GM12878 (cell line): ENCODE measurements around the gene TREML2. TPM values are rescaled to one million over a fixed set of nuclear protein-coding genes. Genes with fewer than 3 reads are reported as not detected.

Source experiments
- ATAC-seq: fragments of 200-7000 bp; cut with Tn5 transposase; 3 replicates; pipeline ENCODE4 v1.9.1; 2020; ENCODE audit warnings: mild to moderate bottlenecking, moderate library complexity
- BruUV-seq: library from RNA; stranded (reverse); fragments of 400-500 nt; replicated peaks from 2 replicates; lab custom pipeline; 2021; lab: Mats Ljungman, UMichigan
- CTCF ChIA-PET: fragments of 300-600 bp; sonication (Branson Sonifier 250); formaldehyde crosslinking; extraction: SDS; loops from one replicate; lab custom pipeline; 2021; ENCODE audit warnings: inconsistent platforms; lab: Yijun Ruan, JAX
- POLR2A ChIA-PET: fragments of 350-600 bp; formaldehyde crosslinking; extraction: SDS; loops from one replicate; lab custom pipeline; 2021; ENCODE audit warnings: inconsistent platforms; lab: Charles Lee
- RAD21 ChIA-PET: fragments of 300-600 bp; sonication (Branson Sonifier 250); formaldehyde crosslinking; loops from one replicate; lab custom pipeline; 2023; ENCODE audit warnings: antibody characterized with exemption; ENCODE audit not compliant: unreplicated experiment; lab: Charles Lee
- SMC1A ChIA-PET: fragments of 300-600 bp; sonication (Branson Sonifier 250); formaldehyde crosslinking; loops from one replicate; lab custom pipeline; 2023; ENCODE audit not compliant: unreplicated experiment, uncharacterized antibody; lab: Charles Lee
- DNase-seq: peaks from one replicate; pipeline ENCODE4 v3.0.0-alpha.2; 2011; ENCODE audit warnings: low read depth, low spot score
- FAIRE-seq: peaks from 3 replicates; lab custom pipeline; 2011; peaks lifted over from hg19 to GRCh38; lab: Jason Lieb, UNC
- H2AFZ ChIP-seq: 2 replicates; pipeline ENCODE4 v1.6.0; 2011; ENCODE audit warnings: low read depth, low read length, control low read depth; ENCODE audit not compliant: control insufficient read depth
- H3K27ac ChIP-seq: 2 replicates; pipeline ENCODE4 v1.5.1; 2011; ENCODE audit warnings: control low read depth; ENCODE audit not compliant: control insufficient read depth, insufficient read depth
- H3K27me3 ChIP-seq, 2 experiments: replicated peaks in 1 of 2; 2 replicates each; pipeline versions ENCODE4 v1.6.0 to v1.6.1; 2011; ENCODE audit warnings: low read length in 1 of 2; ENCODE audit not compliant: control insufficient read depth in 2 of 2, insufficient read depth in 2 of 2
- H3K36me3 ChIP-seq, 2 experiments: 2 replicates each; pipeline ENCODE4 v1.5.1; 2011; ENCODE audit warnings: low read length in 1 of 2; ENCODE audit not compliant: control insufficient read depth in 2 of 2, insufficient read depth in 2 of 2
- H3K4me1 ChIP-seq: 2 replicates; pipeline ENCODE4 v1.6.1; 2011; ENCODE audit warnings: mild to moderate bottlenecking, low read length, moderate library complexity, mixed read lengths; ENCODE audit not compliant: control insufficient read depth, insufficient read depth
- H3K4me2 ChIP-seq: 2 replicates; pipeline ENCODE4 v1.6.0; 2011; ENCODE audit warnings: control low read depth; ENCODE audit not compliant: control insufficient read depth, insufficient read depth
- H3K4me3 ChIP-seq: fragments of 200-600 bp; sonication (generic); 2 replicates; pipeline ENCODE4 v1.5.1; 2016
- H3K79me2 ChIP-seq: 2 replicates; pipeline ENCODE4 v1.6.0; 2011; ENCODE audit warnings: low read length; ENCODE audit not compliant: control insufficient read depth, insufficient read depth
- H3K9ac ChIP-seq: 2 replicates; pipeline ENCODE4 v1.8.0; 2011; ENCODE audit warnings: low read length, control low read depth, mixed read lengths; ENCODE audit not compliant: control insufficient read depth, insufficient read depth
- H3K9me3 ChIP-seq: replicated peaks from 3 replicates; pipeline ENCODE4 v1.5.1; 2011; ENCODE audit warnings: mild to moderate bottlenecking, low read length; ENCODE audit not compliant: control insufficient read depth, insufficient read depth
- H4K20me1 ChIP-seq: 2 replicates; pipeline ENCODE4 v1.6.0; 2011; ENCODE audit not compliant: control insufficient read depth, insufficient read depth
- BCL11A ChIP-seq: IDR thresholded peaks from 2 replicates; pipeline ENCODE4 v1.6.1; 2011; ENCODE audit warnings: low read depth, low read length
- CBX5 ChIP-seq: sonication (generic); IDR thresholded peaks from 2 replicates; pipeline ENCODE4 v1.6.1; 2016; ENCODE audit warnings: low read depth, moderate library complexity, mild to moderate bottlenecking, inconsistent platforms
- MEF2A ChIP-seq: IDR thresholded peaks from 2 replicates; pipeline ENCODE4 v1.6.1; 2011; ENCODE audit warnings: low read depth, mild to moderate bottlenecking, low read length, moderate library complexity; ENCODE audit not compliant: insufficient read depth
- RAD21 ChIP-seq: IDR thresholded peaks from 2 replicates; pipeline ENCODE4 v1.6.1; 2011; ENCODE audit warnings: mild to moderate bottlenecking, low read depth, low read length, moderate library complexity; ENCODE audit not compliant: insufficient read depth
- STAT3 ChIP-seq: IDR thresholded peaks from 2 replicates; pipeline ENCODE4 v1.6.1; 2011; ENCODE audit warnings: low read depth, low read length, improper control_type of control experiment
- SUZ12 ChIP-seq: fragments of 200-600 bp; sonication (generic); IDR thresholded peaks from one replicate; pipeline ENCODE4 v1.6.1; 2018; ENCODE audit warnings: antibody characterized with exemption, mild to moderate bottlenecking; ENCODE audit not compliant: unreplicated experiment
- WGBS: methylation state at CpG from one replicate; pipeline ENCODE4 v1.1.6; 2016; ENCODE audit warnings: low lambda C conversion rate; ENCODE audit not compliant: insufficient replicate concordance, insufficient coverage; ENCODE audit errors: missing lambda C conversion rate; 5-methylcytosine and 5-hydroxymethylcytosine counted together
- in situ Hi-C: fragments of 300-500 bp; cut with MboI; formaldehyde crosslinking; loops from 9 replicates; pipeline ENCODE4 v1.14.3; 2018; ENCODE audit warnings: mixed read lengths
- intact Hi-C: fragments of 100-400 bp; cut with micrococcal nuclease; formaldehyde crosslinking; loops from one replicate; pipeline ENCODE4 v1.14.2; 2022; ENCODE audit not compliant: unreplicated experiment
- polyA plus RNA-seq, 11 experiments: library from polyadenylated mRNA; depleted of rRNA in 4 of 11; unstranded in 6 of 11; stranded (reverse) in 5 of 11; fragments of >200 nt; fragmentation: Nextera tagmentation in 4 of 11; fragmentation: Illumina TruSeq in 1 of 11; extraction: Ambion mirVana in 4 of 11; extraction: Trizol in 1 of 11; gene quantifications; 1 replicate in 1 of 11; 2 replicates in 10 of 11; pipeline versions ENCODE4 v1.2.1 to v1.2.3, GENCODE V29; 2011 to 2016; ENCODE audit warnings: inconsistent platforms in 2 of 11, missing spikeins in 2 of 11, low read depth in 1 of 11
- total RNA-seq, 4 experiments: library from RNA; depleted of rRNA in 3 of 4; stranded (reverse); fragments of >200 nt in 3 of 4; fragmentation: Illumina TruSeq in 1 of 4; extraction: Trizol in 1 of 4; gene quantifications; 2 replicates each; pipeline versions ENCODE4 v1.2.1 to v1.2.3, GENCODE V29; 2013 to 2021
- TF ChIP-seq, protein P1 (sequence below): IDR thresholded peaks from 2 replicates; pipeline ENCODE4 v1.6.1; 2012; ENCODE audit warnings: improper control_type of control experiment, low read depth, low read length; ENCODE audit not compliant: insufficient replicate concordance
- TF ChIP-seq, protein P2 (sequence below): fragments of 450-650 bp; IDR thresholded peaks from 2 replicates; pipeline ENCODE4 v1.6.1; 2016; ENCODE audit warnings: mild to moderate bottlenecking
- TF ChIP-seq, protein P3 (sequence below): IDR thresholded peaks from 2 replicates; pipeline ENCODE4 v1.6.1; 2012; ENCODE audit warnings: mild to moderate bottlenecking, low read depth, low read length
- TF ChIP-seq, protein P4 (sequence below): IDR thresholded peaks from 2 replicates; pipeline ENCODE4 v1.6.1; 2012; ENCODE audit warnings: low read depth, low read length, improper control_type of control experiment

Gene TREML2
- total and polyA plus RNA-seq, 10 of the 15 experiments (the other 5 are each of a cell fraction or from before 2014, with no cell fraction given), result 0.49 to 9.1 (median 7.3) TPM

DNA sequence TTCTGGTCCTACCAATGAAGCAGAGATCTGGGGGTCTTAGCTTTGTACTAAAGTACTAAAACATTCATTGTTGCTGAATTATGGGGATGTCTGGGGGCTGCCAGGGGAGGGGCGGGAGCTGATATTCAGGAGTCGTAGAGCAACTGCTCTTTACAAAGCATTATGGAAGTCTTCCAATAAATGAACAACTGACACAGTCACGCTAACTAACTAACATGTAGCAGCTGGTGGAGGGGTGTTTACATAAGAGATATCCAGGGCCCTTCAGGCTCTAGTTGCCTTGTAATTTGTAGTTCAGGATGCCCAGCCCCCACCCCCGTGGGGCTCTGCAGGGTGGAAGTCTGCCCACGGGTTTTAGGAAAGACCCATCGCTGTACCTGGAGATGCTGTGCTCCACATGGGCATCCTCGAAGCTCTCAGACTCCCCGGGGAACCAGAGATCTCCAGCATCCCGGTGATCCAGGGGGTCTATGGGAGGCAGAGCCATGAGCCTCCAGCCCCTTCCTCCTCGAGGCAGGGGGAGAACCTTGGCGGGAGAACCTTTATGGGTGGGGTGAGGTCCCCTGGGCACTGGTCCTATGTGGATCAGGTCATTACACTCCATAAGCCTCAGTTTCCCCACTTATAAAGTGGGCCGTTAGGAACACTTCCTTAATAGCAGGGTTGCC lies 41.4 kb downstream of the TREML2 start (continued):
- no peak for TF ChIP-seq MEF2A
- TF ChIP-seq, protein P1, sequence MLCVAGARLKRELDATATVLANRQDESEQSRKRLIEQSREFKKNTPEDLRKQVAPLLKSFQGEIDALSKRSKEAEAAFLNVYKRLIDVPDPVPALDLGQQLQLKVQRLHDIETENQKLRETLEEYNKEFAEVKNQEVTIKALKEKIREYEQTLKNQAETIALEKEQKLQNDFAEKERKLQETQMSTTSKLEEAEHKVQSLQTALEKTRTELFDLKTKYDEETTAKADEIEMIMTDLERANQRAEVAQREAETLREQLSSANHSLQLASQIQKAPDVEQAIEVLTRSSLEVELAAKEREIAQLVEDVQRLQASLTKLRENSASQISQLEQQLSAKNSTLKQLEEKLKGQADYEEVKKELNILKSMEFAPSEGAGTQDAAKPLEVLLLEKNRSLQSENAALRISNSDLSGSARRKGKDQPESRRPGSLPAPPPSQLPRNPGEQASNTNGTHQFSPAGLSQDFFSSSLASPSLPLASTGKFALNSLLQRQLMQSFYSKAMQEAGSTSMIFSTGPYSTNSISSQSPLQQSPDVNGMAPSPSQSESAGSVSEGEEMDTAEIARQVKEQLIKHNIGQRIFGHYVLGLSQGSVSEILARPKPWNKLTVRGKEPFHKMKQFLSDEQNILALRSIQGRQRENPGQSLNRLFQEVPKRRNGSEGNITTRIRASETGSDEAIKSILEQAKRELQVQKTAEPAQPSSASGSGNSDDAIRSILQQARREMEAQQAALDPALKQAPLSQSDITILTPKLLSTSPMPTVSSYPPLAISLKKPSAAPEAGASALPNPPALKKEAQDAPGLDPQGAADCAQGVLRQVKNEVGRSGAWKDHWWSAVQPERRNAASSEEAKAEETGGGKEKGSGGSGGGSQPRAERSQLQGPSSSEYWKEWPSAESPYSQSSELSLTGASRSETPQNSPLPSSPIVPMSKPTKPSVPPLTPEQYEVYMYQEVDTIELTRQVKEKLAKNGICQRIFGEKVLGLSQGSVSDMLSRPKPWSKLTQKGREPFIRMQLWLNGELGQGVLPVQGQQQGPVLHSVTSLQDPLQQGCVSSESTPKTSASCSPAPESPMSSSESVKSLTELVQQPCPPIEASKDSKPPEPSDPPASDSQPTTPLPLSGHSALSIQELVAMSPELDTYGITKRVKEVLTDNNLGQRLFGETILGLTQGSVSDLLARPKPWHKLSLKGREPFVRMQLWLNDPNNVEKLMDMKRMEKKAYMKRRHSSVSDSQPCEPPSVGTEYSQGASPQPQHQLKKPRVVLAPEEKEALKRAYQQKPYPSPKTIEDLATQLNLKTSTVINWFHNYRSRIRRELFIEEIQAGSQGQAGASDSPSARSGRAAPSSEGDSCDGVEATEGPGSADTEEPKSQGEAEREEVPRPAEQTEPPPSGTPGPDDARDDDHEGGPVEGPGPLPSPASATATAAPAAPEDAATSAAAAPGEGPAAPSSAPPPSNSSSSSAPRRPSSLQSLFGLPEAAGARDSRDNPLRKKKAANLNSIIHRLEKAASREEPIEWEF, result no peak
- no peak for TF ChIP-seq STAT3

DNA sequence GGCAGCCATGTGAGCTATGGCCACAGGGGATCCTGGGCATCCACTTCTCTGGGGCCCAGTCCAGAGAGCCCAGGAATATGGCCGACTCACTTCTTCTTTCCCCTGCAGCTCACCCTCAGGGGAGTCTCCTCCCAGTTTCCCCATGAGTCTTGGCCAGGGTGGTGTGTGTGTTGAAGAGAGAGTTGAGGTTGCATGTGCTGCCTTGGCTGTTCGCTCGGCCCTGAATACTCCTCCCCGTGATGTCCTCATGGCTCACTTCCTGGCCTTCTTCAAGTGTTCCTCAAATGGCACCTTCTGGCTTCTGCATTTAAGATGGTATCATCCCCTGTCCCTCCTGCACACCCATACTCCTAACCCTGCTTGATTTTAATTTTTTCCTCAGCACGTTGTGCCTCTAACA lies 43.6 kb downstream of the TREML2 start:
- Histone ChIP-seq H3K4me2 (no peak overlapping the region), H3K27ac (no peak overlapping the region), H3K4me1 (no peaks in the 10 kb centered on the region), H4K20me1 (no peaks in the 10 kb centered on the region), H3K9me3 (no peaks in the 10 kb centered on the region), H3K79me2 (no peaks in the 10 kb centered on the region), H2AFZ (no peak overlapping the region), H3K27me3 (no peaks in the 10 kb centered on the region), H3K36me3 (no peaks in the 10 kb centered on the region), H3K9ac (no peak overlapping the region), H3K4me3 (no peak overlapping the region)
- no TSS peak for BruUV-seq
- DNase-seq, result no peak
- ChIA-PET RAD21 (no interaction called here), SMC1A (no interaction called here), CTCF (no interaction called here), POLR2A (no interaction called here)
- in situ Hi-C loops (no loop called here), intact Hi-C loops (no loop called here)
- TF ChIP-seq, protein P2, sequence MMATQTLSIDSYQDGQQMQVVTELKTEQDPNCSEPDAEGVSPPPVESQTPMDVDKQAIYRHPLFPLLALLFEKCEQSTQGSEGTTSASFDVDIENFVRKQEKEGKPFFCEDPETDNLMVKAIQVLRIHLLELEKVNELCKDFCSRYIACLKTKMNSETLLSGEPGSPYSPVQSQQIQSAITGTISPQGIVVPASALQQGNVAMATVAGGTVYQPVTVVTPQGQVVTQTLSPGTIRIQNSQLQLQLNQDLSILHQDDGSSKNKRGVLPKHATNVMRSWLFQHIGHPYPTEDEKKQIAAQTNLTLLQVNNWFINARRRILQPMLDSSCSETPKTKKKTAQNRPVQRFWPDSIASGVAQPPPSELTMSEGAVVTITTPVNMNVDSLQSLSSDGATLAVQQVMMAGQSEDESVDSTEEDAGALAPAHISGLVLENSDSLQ, result no peak
- TF ChIP-seq, protein P3, sequence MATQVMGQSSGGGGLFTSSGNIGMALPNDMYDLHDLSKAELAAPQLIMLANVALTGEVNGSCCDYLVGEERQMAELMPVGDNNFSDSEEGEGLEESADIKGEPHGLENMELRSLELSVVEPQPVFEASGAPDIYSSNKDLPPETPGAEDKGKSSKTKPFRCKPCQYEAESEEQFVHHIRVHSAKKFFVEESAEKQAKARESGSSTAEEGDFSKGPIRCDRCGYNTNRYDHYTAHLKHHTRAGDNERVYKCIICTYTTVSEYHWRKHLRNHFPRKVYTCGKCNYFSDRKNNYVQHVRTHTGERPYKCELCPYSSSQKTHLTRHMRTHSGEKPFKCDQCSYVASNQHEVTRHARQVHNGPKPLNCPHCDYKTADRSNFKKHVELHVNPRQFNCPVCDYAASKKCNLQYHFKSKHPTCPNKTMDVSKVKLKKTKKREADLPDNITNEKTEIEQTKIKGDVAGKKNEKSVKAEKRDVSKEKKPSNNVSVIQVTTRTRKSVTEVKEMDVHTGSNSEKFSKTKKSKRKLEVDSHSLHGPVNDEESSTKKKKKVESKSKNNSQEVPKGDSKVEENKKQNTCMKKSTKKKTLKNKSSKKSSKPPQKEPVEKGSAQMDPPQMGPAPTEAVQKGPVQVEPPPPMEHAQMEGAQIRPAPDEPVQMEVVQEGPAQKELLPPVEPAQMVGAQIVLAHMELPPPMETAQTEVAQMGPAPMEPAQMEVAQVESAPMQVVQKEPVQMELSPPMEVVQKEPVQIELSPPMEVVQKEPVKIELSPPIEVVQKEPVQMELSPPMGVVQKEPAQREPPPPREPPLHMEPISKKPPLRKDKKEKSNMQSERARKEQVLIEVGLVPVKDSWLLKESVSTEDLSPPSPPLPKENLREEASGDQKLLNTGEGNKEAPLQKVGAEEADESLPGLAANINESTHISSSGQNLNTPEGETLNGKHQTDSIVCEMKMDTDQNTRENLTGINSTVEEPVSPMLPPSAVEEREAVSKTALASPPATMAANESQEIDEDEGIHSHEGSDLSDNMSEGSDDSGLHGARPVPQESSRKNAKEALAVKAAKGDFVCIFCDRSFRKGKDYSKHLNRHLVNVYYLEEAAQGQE, result no peak
- TF ChIP-seq RAD21, result no peak
- TF ChIP-seq, protein P4, sequence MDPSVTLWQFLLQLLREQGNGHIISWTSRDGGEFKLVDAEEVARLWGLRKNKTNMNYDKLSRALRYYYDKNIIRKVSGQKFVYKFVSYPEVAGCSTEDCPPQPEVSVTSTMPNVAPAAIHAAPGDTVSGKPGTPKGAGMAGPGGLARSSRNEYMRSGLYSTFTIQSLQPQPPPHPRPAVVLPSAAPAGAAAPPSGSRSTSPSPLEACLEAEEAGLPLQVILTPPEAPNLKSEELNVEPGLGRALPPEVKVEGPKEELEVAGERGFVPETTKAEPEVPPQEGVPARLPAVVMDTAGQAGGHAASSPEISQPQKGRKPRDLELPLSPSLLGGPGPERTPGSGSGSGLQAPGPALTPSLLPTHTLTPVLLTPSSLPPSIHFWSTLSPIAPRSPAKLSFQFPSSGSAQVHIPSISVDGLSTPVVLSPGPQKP, result no peak
- TF ChIP-seq BCL11A, result no peak
- TF ChIP-seq CBX5, result no peak
- no peak for TF ChIP-seq SUZ12
- ATAC-seq, result no peak
- FAIRE-seq, result no peak
- WGBS, result 0% methylated on average over 3 of the region's 5 CpGs
